ENCODE results near the gene C1QTNF8. TPM values are rescaled to one million over a fixed set of nuclear protein-coding genes. Genes with fewer than 3 reads are reported as not detected.

Gene C1QTNF8
- polyA plus RNA-seq, 3 donors, result not detected

DNA sequence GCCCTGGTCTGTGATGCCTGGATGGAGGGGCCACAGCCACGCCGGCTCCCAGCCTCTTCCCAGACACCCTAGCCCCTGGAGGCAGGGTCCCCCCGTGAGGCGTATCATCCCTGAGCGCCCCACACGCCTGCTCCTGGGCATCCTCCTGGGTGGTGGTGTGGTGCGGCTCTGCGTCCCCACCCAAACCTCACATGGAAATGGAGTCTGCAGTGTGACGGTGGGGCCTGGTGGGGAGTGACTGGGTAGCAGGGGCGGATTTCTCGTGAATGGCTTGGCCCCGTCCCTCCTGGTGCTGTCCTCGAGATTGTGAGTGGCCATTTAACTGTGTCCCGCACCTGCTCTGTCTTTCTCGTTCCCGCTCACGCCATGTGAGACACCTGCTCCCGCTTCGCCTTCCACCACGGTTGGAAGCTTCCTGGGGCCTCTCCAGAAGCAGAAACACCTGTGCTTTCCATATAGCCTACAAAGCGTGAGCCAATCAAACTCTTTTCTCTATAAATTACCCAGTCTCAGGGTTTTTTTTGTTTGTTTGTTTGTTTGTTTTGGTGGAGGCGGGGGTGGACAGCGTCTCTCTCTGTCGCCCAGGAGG lies 29.4 kb downstream of the C1QTNF8 start:
- no peak for DNase-seq (ENCODE audit: low read depth in 3 of 3, low spot score in 2 of 3)

DNA sequence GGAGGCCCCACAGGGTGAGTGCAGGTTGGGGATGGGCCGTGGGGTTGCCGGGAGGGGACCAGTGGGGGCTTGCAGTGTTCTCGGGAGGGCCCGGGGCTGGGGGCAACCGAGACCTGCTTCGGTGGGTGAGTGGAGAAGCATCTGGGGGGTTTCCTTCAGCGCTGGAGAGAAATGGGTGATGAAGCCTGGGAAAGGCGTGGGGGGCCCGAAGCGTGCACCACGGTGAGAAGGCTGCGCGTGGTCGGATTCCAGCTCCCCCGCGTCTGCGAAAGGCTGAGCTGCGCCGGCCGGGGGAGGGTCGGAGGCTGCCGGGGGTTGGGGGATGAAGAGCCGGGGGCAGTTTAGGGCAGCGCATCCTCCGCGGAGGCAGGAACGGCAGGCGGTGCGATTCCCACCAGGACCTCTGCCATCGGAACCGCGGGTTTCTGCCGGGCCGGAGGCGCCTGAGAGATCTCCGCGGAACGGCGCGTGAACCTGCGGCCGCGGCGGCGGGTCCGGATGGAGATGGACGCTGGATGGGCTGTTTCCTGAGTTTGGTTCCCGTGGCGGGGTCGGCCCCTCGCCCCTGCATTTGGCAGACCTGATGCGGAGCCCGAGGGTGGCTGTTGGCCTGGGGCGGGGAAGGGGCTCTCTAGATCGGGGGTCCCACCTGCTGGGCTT lies 30.4 kb downstream of the C1QTNF8 start:
- DNase-seq (ENCODE audit: low read depth in 3 of 3, low spot score in 2 of 3), result no peak

DNA sequence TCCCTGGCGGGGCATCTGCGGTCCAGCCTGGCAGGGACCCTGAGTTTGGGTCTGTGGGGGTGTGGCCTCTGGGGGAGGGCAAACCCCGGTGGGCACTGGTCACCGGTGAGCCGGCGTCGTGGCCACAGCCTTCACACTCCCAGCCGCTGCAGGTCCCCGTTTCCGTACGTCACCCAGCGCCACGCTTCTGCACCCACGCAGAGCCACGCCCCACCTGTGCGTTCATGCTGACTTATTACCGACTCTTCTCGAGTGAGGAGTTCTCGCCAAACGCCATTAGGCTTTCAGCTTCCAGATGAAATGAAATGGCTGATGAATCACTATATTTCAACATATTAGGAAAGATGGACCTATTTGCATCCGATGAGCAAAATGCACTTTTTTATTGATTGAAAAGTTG lies 32.3 kb downstream of the C1QTNF8 start:
- DNase-seq (ENCODE audit: low read depth in 3 of 3, low spot score in 2 of 3), result no peak

DNA sequence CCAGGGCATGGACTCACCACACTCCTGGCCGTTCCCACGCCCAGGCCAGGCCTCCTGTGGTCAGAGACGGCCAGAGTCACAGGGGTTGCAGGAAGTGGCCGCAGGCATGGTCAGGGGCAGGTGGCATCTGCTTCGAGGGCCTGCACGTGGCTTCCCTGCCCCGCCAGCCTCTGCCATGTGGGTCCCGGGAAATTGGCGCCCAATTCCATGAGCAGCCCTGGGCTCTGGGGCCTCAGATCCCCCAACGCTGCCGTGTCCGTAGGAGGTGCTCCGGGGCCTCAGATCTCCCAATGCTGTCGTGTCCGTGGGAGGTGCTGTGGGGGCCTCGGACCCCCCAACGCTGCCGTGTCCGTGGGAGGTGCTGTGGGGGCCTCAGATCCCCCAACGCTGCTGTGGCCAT lies 33.1 kb downstream of the C1QTNF8 start:
- DNase-seq (ENCODE audit: low read depth in 3 of 3, low spot score in 2 of 3), result no peak

DNA sequence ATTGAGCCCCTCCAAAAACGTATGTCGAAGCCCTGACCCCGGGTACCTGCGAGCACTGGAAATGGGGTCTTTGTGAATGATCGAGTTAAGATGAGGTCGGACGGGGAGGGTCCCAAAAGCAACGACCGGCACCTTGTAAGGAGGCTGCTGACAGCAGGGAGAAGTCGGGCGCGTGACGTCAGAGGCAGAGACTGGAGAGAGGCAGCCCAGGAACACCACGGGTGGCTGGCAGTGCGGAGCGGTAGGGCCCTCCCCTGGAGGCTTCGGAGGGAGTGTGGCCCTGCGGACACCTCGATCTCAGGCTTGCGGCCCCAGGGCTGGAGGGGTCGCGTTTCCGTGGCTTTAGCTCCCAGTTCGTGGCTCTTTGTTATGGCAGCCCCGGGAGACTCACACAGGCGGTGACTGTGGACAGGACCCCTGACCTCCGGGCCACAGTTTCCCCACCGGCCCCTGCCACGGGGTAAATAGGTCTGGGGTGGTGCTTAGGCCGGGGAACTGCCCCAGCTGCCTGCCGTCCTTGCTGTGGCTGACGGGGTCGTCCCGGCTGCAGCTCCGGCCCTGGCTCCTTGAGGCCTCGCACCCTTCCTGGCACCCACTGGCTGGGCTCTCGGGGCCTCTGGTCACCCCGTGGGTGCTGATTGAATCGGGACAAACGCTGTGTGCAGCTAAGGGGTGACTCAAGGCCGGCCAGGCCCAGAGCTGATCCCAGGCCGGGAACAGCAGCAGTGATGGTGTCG lies 34.1 kb downstream of the C1QTNF8 start:
- no peak for DNase-seq (ENCODE audit: low read depth in 3 of 3, low spot score in 2 of 3)

DNA sequence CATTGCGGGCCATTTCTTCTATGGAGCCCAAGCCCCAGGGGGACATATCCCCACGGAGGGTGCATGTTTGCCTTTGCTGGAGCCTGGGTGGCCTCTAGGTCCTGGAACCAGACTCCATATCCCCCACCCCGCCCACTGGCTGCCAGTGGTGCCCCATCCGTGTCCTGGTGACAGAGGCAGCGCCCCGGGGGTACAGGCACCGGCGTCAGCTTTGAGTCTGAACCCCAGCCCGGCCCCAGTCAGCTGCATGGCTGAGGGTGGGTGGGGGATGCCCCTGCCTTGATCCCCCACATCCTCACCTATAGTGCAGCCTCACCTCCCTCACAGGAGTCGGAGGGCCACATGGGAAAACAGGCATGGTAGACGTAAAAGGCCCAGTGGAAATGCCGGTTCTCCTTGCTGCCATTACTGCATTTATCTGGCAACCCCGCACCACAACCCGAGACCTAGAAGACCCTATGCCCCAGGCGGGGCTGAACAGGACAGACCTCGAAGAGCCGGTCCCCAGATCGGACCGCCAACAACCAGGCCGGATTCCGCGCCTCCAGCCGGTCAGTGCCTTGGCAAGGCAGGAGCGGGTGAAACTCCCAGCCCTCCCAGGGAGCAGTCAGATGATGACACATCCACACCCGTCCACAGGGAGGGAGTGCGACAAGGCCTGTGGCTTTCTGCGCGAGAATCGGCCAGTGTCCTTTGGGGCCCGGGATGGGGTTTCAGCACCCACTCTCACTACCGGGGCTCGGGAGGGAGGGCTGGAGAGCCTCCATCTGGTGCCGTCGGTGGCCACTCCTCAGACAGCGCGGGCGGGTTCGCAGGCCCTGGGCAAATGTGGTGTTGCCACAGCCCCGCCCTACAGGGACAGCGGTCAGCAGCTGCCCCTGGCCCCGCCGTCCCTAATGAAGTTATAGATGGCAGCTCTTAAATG lies 35.4 kb downstream of the C1QTNF8 start:
- no peak for DNase-seq (ENCODE audit: low read depth in 3 of 3, low spot score in 2 of 3)

DNA sequence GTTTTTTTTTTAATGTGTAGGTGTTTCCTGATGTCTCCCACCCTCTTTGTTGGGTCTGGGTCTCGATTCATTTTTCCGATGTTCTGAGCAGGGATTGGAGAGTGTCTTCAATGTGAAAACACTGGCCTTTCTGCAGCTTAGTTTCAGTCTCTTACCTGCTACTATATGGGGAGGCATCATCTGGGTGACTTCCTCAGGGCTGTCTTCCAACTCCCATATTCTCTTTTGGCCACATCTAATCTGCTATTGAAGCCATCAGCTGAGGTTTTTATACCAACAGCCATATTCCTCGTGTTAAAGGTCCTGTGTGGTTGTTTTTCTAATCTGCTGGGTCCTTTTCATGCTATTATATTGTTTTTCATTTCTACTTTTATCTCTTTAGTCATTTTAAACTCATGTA lies 36.7 kb downstream of the C1QTNF8 start:
- DNase-seq (ENCODE audit: low read depth in 3 of 3, low spot score in 2 of 3), result no peak

DNA sequence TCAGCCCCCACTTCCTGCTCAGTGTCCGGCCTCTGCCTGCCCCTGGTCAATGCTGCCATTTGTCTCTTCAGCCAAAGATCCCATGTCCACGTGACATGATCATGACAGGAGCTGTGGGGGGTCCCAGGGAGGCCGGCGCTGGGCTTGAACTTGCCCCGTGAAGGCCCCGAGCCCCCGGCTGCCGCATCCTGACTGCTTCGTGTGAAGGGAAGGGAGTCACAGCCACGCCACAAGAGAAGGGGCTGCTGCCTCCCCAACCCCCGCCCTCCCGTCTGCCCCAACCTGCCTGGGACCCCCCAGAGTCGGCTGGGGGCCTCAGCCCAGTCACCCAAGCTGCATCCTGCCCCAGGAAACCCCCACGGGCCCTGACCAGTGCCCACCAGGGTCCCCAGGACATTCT lies 37.8 kb downstream of the C1QTNF8 start:
- no peak for DNase-seq (ENCODE audit: low read depth in 3 of 3, low spot score in 2 of 3)

DNA sequence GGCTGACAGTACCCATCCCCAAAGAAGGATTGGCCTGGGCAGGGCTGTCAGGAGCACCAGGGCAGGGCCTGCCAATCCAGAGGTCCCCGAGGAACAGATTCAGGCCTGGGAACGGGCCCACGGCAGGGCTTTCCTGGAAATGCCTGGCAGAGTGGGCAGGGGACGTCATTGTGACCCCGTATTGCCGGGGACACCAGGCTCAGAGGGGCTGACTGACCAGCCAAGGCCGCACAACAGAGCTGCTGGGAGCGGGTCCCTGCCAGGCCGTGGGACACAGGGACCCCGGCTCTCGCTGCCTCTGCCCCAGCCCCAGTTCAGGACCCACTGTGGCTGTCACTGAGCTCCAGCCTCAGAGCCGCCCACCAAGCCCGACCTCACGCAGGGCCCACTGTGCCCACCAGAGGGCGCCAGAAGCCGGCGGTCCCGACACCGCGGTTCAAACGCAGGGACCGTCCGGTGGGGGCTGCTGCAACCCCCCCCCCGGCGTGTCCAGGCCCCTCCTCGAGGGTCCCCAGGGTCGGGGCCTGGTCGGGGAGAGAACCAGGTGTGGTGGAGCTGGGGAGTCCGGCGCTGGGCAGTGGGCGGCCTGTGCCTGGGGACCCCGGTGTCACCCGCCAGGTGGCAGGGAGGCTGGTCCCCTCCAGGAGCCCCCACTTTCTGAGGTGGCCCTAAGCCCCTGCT lies 38.7 kb downstream of the C1QTNF8 start:
- DNase-seq (ENCODE audit: low read depth in 3 of 3, low spot score in 2 of 3), result no peak

DNA sequence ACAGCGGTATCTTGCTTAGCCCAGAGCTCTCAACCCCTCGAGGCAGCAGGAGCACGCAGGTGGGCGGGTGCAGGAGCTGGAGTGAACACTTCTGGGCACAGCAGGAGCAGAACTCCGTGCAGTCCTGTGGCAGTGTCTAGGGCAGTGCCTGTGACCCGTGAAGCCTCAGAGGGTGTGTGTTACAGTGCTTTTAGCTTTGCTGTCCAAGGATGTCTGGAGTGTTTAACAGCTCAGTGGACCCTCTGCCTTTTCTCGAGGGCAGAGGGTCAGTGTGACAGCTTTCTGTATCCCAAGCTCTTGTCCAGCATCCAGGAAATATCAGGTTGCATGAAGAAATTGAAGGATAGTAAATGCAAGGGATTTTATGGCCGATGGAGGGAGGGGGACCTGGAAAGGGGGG lies 39.8 kb downstream of the C1QTNF8 start:
- no peak for DNase-seq (ENCODE audit: low read depth in 3 of 3, low spot score in 2 of 3)

DNA sequence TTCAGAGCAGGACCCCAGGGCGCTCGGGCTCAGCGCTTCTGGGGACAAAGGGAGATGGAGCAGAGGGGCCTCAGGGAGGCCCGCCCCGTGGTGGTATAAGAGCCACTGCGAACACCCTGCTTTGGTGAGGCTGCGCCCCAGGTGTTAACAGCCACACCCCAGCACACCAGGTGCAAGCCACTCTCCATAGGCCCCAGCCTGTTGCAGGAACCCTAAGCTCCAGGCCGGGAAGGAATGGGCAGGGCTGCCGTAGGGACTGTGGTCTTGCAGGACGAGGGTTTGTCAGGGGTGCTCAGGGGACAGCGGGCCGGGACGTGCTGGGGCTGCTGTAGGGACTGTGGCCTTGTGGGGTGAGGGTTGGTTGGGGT lies 40.5 kb downstream of the C1QTNF8 start:
- no peak for DNase-seq (ENCODE audit: low read depth in 3 of 3, low spot score in 2 of 3)

DNA sequence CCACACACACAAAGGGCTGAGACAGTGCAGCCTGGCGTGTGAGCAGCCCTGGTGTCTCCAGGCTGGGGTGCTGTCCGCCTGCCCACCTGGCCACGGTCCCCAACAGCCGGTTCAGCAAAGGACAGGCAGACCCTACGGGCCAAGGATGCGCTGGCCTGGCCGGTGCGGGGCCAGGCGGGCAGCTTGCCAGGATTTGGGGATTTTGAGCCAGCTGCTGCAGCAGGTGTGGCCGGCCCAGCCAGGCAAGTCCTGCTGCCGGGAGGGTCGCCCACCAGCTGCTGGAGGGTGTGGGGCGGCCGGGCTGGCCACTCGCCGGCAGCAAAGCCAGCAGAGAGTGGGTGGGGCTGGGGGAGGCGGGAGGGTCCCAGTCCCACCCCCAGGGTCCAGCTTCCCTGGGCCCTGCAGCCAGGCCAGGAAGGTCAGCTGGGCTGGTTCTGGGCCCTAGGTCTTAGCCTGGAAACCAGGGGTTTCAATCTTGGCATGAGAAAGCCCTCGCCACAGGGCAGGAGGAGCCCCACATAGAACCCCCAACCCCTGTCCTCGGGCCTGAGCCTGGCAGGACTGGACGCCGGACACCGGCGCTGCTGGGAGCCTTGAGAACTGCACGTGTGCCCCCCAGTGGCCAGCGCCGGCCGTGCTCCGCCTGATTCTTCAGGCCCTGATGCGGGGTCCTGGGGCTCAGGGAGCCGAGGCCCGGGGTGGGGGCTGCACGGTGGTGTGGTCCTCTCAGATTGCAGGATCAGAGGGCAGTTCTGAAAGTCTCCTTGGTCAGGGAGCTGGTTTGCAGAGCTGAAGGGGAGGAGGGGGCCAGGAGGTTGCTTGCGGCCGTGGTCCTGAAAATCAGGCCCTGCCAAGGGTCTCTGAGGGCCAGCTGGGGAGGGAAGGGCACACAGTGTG lies 41.1 kb downstream of the C1QTNF8 start:
- no peak for DNase-seq (ENCODE audit: low read depth in 3 of 3, low spot score in 2 of 3)

DNA sequence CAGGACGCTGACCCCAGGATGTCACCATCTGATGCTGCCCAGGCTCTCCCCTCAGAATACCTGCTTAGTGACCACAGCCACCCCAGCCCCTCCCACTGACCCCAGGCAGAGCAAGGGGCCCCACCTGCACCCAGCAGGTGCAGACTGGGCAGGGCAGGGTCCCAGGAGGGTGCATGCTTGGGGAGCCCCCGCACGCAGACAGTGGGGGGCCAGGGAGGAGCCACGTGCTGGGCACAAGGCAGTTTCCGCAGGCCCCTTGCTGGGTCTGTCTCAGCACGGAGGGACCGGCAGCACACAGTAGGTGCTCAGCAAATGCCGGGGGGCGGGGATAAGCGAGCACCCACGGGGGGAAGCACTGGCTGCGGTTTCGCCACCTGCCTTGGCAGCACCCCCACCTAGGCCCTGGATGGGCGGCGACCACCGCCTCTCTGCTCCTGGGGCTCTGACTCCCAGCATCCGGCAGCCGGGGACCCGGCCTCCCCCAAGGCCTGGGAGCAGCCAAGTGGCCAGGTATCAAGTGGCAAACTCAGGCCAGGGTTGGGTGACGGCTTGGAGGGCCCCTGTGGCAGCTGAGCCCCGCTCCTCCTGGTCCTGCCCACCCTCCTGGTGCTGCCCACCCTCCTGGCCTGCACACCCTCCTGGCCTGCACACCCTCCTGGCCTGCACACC lies 42.2 kb downstream of the C1QTNF8 start:
- DNase-seq (ENCODE audit: low read depth in 3 of 3, low spot score in 2 of 3), result no peak

DNA sequence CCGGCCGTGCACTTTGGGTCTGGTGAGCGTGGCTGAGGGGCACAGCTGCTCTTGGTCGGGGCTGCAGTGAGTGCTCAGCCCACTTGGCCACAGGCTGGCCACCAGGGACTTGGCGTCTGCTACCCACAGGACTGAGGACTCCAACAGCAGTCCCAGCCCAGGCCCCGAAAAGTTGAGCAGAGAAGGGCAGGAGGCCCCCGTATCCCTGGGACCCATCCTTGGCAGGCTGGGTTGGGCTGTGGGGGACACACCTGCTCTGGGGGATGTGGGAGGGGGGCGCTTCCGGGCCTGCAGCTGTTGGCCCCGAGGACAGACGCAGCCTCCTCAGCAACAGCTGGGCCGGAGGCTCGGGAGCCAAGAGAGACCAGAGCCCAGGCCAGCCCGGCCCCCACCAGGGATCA lies 42.9 kb downstream of the C1QTNF8 start:
- no peak for DNase-seq (ENCODE audit: low read depth in 3 of 3, low spot score in 2 of 3)

DNA sequence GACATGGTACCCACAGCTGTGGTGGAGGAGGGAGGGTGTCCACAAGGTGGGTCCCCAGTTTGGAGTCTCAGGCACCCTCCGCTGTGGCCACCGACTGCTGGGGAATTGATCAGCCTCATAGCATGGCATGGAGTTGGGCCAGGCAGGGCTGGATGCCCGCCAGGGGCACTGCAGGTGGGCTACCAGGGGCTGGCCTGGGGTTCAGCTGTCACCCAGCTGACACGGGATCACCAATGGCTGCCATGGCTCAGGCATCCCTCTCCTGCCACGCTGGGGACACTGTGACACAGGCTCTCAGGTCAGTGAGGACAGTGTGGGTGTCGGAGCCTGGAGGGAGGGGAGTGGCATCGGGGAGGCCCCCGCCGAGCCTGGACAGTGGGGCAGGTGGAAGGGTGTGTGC lies 43.3 kb downstream of the C1QTNF8 start:
- no peak for DNase-seq (ENCODE audit: low read depth in 3 of 3, low spot score in 2 of 3)

DNA sequence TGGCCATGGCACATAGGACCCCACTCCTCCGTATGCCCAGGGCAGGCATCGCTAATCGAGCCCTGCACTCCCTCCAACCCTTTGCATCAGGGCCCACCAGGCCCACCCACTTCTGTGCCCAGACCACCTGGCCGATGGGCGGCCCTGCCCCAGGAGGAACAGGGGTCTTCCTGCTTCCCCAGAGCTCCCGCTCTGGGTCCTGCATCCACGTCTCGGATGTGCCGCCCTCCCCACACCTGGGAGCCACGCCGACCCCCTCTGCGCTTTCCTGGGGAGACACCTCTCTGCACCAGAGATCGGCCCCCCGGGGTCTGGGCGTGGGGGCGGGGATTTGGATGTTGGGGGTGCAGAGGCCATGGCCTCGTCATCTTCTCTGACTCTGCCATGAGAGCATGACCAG lies 44.6 kb downstream of the C1QTNF8 start:
- no peak for DNase-seq (ENCODE audit: low read depth in 3 of 3, low spot score in 2 of 3)

DNA sequence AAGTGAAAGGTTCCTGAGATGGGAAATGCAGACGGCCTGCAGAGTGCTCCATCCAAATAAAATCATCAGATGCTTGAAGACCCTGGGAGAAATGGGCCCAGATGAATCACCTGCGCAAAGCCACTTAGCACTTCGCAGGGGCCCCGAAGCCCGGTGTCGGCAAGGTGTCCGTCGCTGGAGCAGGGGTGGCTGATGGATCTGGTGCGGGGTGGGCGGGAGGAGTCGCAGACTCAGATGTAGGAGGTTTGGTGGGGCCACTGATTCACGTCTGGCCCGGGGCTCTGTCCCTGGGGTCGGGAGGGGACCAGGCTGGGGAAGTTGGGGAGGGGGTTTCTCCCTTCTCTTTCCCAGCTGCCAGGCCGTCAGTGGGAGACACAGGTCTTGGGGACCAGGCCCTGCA lies 45.1 kb downstream of the C1QTNF8 start:
- no peak for DNase-seq (ENCODE audit: low read depth in 3 of 3, low spot score in 2 of 3)

DNA sequence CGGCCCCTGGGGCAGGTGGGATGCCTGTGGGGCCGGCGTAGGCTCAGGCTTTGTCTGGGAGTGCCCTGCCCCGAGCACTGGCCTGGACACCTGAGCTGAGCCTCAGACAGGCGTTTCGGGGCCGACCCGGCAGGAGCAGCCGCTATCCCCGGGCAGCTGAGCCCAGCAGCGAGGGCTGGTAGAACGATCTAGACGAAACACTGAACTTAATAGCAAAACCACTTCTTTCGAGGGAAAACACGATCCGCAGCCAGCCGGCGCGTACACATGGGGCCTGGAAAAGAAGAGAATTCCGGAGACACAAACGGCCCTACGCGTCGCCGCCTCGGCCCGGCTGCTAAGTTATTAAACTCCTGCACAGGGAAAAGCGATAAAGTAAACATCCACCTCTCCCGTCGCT lies 45.5 kb downstream of the C1QTNF8 start:
- no peak for DNase-seq (ENCODE audit: low read depth in 3 of 3, low spot score in 2 of 3)

DNA sequence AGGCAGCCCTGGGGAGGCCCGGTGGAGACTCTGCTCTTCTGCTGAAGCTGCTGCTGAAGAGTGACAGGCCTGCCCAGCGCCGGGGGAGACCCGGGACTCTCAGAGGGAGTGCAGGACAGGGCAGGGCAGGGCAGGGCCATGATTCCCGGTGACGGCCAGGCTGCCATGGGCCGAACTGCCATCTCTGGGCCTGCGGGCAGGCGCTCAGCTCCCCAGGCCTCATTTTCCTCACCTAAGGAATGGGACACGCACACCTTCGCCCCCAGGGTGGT lies 46.1 kb downstream of the C1QTNF8 start:
- no peak for DNase-seq (ENCODE audit: low read depth in 3 of 3, low spot score in 2 of 3)
